ENCODE measurements around the gene DACT2. TPM values are rescaled to one million over a fixed set of nuclear protein-coding genes. Genes with fewer than 3 reads are reported as not detected.

Gene DACT2
- total and polyA plus RNA-seq, 2 experiments from 2014 or later: 0.32 to 0.71 TPM

DNA sequence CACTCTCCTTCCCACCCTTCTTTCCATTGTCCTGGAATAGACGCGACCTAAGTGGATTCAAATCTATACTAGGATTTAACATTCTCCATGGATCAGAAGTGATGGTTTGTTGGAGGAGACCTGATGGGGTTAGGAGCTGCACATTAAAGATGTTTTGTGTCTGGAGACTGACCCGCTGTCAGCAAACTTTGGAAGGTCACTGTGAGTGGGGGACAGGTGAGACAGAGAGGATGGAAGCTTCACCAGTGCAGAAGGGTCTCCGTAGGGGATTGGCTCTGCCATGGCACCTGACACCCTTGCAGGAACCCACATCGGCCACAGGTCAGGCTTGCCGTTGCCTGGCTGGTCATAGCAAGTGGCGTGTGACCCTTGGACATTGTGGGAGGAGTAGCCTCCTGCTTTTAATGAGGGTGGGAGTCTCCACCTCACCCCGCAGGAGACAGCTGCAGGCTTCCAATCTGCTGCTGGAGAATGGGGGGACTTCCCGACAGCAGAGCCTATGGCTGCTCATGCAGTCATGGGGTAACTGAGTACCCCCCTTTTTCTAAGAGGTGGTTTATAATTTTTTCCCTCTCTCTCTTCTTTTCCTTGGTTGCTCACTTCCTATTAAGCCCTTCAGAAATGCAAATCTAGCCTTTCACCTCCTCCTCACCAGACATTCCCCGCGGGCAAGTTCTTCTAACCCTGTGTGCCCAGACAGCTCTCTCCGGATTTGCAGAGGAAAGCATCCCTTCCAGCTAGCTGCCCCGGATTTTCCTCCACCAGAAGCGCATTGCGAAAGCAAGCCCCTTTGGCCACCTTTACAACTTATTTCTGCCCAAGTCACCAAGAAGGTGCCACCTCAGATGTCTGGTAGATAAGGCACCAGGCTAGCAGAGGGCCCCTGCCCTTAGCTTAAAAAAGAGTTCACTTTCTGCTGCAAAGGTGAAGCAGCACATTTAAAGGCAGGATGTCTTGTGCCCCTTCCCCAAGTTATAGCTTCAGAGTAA lies 53.5 kb downstream of the DACT2 start:
- Histone ChIP-seq H3K9me3 (ENCODE audit: low read depth) (no peaks in the 10 kb centered on the region), H3K4me1 (ENCODE audit: low read depth) (no peaks in the 10 kb centered on the region), H3K27ac (no peak overlapping the region), H3K27me3 (no peaks in the 10 kb centered on the region), H3K36me3 (no peaks in the 10 kb centered on the region), H3K4me3 (no peak overlapping the region)
- no peak for DNase-seq (ENCODE audit: low read depth in 1 of 2, low spot score in 1 of 2)
- TF ChIP-seq, protein P1, sequence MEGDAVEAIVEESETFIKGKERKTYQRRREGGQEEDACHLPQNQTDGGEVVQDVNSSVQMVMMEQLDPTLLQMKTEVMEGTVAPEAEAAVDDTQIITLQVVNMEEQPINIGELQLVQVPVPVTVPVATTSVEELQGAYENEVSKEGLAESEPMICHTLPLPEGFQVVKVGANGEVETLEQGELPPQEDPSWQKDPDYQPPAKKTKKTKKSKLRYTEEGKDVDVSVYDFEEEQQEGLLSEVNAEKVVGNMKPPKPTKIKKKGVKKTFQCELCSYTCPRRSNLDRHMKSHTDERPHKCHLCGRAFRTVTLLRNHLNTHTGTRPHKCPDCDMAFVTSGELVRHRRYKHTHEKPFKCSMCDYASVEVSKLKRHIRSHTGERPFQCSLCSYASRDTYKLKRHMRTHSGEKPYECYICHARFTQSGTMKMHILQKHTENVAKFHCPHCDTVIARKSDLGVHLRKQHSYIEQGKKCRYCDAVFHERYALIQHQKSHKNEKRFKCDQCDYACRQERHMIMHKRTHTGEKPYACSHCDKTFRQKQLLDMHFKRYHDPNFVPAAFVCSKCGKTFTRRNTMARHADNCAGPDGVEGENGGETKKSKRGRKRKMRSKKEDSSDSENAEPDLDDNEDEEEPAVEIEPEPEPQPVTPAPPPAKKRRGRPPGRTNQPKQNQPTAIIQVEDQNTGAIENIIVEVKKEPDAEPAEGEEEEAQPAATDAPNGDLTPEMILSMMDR (IDR thresholded peaks at IDR 0.05; ENCODE audit: low read depth, low read length): no peak

DNA sequence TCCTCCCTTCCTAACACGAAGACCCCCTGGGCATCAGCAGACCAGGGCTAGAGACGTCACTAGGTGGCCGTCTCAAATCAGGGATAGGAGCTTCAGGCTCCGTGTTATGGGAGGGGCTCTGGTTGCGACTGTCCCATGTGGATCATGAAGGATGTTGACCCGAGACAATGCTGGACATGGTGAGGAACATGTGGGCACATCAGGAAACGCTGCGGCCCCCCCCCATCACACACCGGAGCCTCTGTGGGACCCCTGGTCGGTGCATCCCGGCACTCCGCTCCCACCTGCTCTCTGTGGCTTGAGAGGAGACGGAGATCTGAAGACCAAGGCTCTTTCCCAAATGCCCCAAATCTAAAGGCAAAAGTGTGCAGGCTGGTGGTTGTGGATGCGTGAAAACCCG lies 54.2 kb downstream of the DACT2 start:
- no peaks in the 10 kb centered on the region for H3K4me1 ChIP-seq (ENCODE audit: low read depth)
- H3K4me3 ChIP-seq: no peak overlapping the region
- H3K9me3 ChIP-seq (ENCODE audit: low read depth): no peaks in the 10 kb centered on the region
- no peak for DNase-seq (ENCODE audit: low read depth in 1 of 2, low spot score in 1 of 2)
- no peaks in the 10 kb centered on the region for H3K36me3 ChIP-seq
- no peaks in the 10 kb centered on the region for H3K27me3 ChIP-seq
- TF ChIP-seq, protein P1 (IDR thresholded peaks at IDR 0.05; ENCODE audit: low read depth, low read length): no peak
- H3K27ac ChIP-seq: no peak overlapping the region

GRCh38 chr6:168264593-168265335 lies 54.8 kb downstream of the DACT2 start:
- TF ChIP-seq, protein P1 (IDR thresholded peaks at IDR 0.05; ENCODE audit: low read depth, low read length): no peak
- H3K4me1 ChIP-seq (ENCODE audit: low read depth): no peaks in the 10 kb centered on the region
- H3K4me3 ChIP-seq: no peak overlapping the region
- H3K27me3 ChIP-seq: no peaks in the 10 kb centered on the region
- no peaks in the 10 kb centered on the region for H3K9me3 ChIP-seq (ENCODE audit: low read depth)
- peak in 1 of 2 donors; percentile 50 for DNase-seq (ENCODE audit: low read depth in 1 of 2, low spot score in 1 of 2)
- H3K27ac ChIP-seq: no peak overlapping the region
- H3K36me3 ChIP-seq: no peaks in the 10 kb centered on the region

DNA sequence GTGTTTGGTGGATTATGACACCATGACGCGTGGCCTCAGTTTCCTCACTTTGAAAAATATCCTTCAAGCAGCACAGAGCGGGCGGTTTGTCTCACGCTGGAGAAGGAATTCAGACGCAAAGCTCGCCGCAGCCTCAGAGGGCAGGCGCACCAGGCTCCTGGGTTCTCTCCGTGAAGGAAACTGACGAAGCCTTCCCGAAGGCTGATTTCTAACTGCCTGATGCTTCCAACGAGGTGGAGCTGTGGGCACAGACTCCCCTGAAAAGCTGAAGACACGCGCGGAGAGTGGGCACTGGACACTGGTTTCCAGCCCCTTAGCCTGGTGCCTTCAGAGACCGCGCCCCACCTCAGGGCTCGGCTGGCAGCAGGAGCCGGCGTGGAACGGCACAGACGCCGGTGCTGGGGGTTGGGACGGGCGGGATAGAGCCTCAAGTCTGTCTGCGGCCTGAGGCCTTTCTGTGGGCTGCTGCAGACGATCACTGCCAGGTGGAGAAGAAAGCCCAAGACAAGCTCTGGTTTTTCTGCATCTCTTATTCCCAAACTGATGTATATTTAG lies 56.1 kb downstream of the DACT2 start:
- no peaks in the 10 kb centered on the region for H3K9me3 ChIP-seq (ENCODE audit: low read depth)
- DNase-seq (ENCODE audit: low read depth in 1 of 2, low spot score in 1 of 2): no peak
- no peaks in the 10 kb centered on the region for H3K36me3 ChIP-seq
- no peaks in the 10 kb centered on the region for H3K4me1 ChIP-seq (ENCODE audit: low read depth)
- H3K27ac ChIP-seq: no peak overlapping the region
- H3K4me3 ChIP-seq: no peak overlapping the region
- TF ChIP-seq, protein P1 (IDR thresholded peaks at IDR 0.05; ENCODE audit: low read depth, low read length): no peak
- H3K27me3 ChIP-seq: no peaks in the 10 kb centered on the region

GRCh38 chr6:168261234-168261633 lies 58.3 kb downstream of the DACT2 start:
- H3K4me3 ChIP-seq: no peak overlapping the region
- H3K4me1 ChIP-seq (ENCODE audit: low read depth): no peaks in the 10 kb centered on the region
- H3K36me3 ChIP-seq: no peaks in the 10 kb centered on the region
- no peak for DNase-seq (ENCODE audit: low read depth in 1 of 2, low spot score in 1 of 2)
- no peaks in the 10 kb centered on the region for H3K9me3 ChIP-seq (ENCODE audit: low read depth)
- TF ChIP-seq, protein P1 (IDR thresholded peaks at IDR 0.05; ENCODE audit: low read depth, low read length): no peak
- no peak overlapping the region for H3K27ac ChIP-seq
- no peaks in the 10 kb centered on the region for H3K27me3 ChIP-seq
